Mucosa of rectum (tissue), 2 donors: Measurements from ENCODE around the gene PFKFB2.

Experiments used
- H3K27ac ChIP-seq, 2 donors: one replicate each; pipeline ENCODE4 v1.7.0; 2013; ENCODE audit warnings: inconsistent platforms in 2 of 2, low read depth in 2 of 2, low read length in 2 of 2
- H3K27me3 ChIP-seq, 2 donors: one replicate each; pipeline ENCODE4 v1.7.0; 2013; ENCODE audit warnings: low read length in 2 of 2; ENCODE audit not compliant: control insufficient read depth in 2 of 2, insufficient read depth in 2 of 2
- H3K36me3 ChIP-seq, 2 donors: one replicate each; pipeline ENCODE4 v1.7.0; 2013; ENCODE audit warnings: low read length in 2 of 2; ENCODE audit not compliant: control insufficient read depth in 2 of 2, insufficient read depth in 2 of 2
- H3K4me1 ChIP-seq, 2 donors: one replicate each; pipeline ENCODE4 v1.7.0; 2013; ENCODE audit warnings: low read length in 2 of 2, mild to moderate bottlenecking in 1 of 2; ENCODE audit not compliant: control insufficient read depth in 2 of 2, insufficient read depth in 2 of 2
- H3K4me3 ChIP-seq, 2 donors: one replicate each; pipeline ENCODE4 v1.7.0; 2013; ENCODE audit warnings: low read length in 2 of 2
- H3K9ac ChIP-seq, 2 donors: one replicate each; pipeline ENCODE4 v1.7.0; 2013; ENCODE audit warnings: low read length in 2 of 2, low read depth in 1 of 2, mild to moderate bottlenecking in 1 of 2
- H3K9me3 ChIP-seq, 2 donors: one replicate each; pipeline ENCODE4 v1.7.0; 2013; ENCODE audit warnings: low read length in 2 of 2; ENCODE audit not compliant: control insufficient read depth in 2 of 2
- donor health status: healthy.
- donor health status: Normal muscosa, but diverticular disease.

The PFKFB2 gene

DNA sequence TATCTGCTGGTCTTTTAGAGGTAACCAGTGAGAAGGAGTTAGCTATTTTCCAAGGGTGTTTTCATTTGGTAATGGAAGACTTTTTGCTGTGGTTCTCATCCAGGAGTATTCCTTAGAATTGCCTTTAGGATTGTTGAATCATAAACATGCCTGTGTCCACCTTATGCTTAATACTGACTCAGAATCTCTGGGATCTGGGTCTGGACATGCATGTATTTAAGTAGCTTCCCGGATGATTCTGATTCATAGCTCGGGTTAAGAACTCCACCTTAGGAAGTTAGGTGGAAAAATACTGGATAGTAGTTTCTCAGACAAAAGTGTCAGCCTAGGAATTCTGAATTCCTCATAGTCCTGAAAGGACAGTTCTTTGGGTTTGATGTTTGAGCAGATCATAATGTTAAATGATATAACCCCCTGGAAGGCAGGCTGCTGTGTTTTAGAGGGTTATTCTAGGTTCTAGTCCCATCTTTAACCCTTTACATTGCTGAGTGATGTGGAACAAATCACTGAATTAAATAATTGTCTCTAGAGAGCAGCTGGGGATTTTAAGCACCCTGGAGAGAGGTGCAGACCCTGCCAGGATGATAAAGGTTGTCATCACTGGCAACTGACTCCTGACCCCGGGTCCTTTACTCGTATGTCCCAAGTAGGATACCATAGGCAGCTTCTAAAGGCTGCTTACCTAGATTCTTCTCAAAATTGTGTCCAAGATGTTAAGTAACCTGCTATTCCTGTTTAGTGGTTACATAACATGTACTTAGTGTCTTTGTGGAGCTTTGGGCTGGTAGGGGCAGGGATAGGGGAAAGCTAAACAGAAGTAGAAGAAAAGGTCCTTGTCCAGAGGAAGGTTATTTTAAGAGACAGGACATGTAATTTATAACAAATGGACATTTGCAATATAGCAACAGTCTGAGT lies 21.1 kb downstream of the PFKFB2 start:
- H3K9ac ChIP-seq = no peak overlapping the region
- H3K4me3 ChIP-seq = no peak overlapping the region
- H3K36me3 ChIP-seq = peaks cover 57 to 63% of the 10 kb centered on the region in 2 donors
- no peaks in the 10 kb centered on the region for H3K9me3 ChIP-seq
- H3K27me3 ChIP-seq = no peaks in the 10 kb centered on the region
- H3K27ac ChIP-seq = no peak overlapping the region
- H3K4me1 ChIP-seq = peaks cover 0 to 5% of the 10 kb centered on the region in 2 donors

DNA sequence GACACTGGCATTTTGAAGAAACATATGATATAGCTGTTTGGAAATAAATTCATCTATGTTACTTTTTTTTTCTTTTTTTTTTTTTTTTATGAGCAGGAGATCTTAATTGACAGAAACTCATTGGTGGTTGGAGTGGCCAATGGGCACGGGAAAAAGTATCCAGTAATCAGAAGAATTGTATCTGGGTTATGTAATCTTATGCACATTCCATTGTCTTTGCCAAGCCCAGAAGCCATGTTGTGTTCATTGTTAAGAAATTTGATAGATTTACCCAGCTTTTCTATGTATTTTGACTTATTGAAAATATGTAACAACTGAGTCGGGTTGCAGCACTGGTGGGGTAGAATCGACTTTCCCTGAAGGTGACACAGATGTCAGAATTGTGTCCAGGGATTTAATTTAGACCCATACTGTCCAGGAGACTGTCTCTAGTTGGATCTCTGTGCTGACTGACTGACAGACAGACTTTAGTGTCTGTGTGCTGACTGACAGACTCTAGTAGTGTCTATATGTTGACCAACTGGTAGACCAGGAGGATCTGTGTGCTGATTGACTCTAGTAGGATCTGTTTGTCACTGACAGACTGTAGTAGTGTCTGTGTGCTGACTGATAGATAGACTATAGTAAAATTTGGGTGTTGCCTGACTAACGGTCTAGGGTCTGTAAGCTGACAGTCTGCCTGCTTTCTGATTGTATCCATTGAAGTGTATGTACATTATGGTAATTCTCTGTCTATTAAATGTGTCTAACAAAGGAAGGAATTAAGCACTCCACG lies 23.3 kb downstream of the PFKFB2 start:
- H3K9ac ChIP-seq = no peak overlapping the region
- H3K4me1 ChIP-seq = peaks cover 0 to 4% of the 10 kb centered on the region in 2 donors
- H3K36me3 ChIP-seq = peaks cover 43 to 53% of the 10 kb centered on the region in 2 donors
- H3K4me3 ChIP-seq = no peak overlapping the region
- no peaks in the 10 kb centered on the region for H3K9me3 ChIP-seq
- no peaks in the 10 kb centered on the region for H3K27me3 ChIP-seq
- no peak overlapping the region for H3K27ac ChIP-seq

DNA sequence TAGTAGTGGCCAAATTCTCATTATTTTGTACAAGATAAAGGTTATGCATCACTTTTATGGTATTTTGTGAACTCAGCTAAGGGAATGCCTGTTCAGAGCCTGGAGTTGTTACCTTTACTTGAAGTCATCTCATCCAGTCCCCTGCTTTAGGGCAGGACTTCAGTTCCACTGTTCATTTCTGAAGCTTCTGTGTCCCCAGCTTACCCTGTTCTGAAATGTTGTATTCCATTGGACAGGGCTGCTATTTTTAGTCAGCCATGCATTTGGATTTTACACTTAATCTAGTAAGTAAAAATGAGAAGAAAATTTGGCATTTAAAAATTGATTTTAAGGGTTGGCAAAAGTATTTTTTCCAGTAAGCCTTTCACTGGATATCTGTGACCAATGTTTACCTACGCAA lies 23.9 kb downstream of the PFKFB2 start:
- Histone ChIP-seq H3K27me3 (no peaks in the 10 kb centered on the region), H3K36me3 (peaks cover 37 to 46% of the 10 kb centered on the region in 2 donors), H3K9ac (no peak overlapping the region), H3K27ac (peak overlapping the region in 1 of 2 donors; percentile 26), H3K4me3 (no peak overlapping the region), H3K4me1 (peaks cover 0 to 4% of the 10 kb centered on the region in 2 donors), H3K9me3 (no peaks in the 10 kb centered on the region)

DNA sequence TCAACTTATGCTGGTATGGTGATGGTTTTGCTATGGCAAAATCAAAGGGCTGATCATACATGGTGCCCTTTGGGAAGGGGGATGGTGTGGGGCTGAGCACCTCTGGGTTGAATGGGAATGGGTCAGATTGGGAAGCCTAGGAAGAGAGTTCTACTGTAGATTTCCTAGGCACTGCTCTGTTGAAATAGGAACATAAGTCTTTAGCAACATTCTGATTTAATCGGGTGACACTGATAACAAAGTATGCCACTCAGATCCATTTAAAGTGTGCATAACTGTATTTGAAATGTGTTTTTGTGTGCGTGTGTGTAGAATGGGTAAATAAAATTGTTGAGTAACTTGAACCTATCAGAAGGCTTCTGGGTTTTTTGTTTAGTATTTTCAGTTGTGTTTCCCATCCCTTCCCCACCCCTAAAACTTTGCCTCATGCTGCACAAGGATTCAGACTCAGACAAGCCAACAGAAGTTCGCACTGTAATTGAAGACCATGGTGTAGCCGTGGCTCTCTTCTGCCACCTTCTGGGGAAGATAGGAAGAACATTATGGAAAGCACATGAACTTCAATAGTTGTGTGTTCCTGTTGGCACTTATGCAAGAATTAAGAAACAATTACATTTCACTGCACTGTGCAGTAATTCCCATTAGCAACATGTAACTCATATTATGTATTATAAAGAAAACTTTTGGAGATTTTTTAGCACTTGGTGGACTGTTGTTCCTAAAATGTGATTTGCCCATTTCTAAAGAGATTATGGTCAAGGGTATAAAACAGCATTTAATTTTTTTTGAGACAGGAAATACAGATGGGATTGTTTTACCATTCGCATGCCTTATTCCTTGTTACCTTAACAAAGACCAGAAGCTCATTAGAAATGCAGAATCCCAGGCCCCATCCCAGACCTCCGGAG lies 24.6 kb downstream of the PFKFB2 start:
- H3K27ac ChIP-seq = peak overlapping the region in 1 of 2 donors; percentile 26
- H3K4me1 ChIP-seq = peaks cover 0 to 4% of the 10 kb centered on the region in 2 donors
- no peak overlapping the region for H3K4me3 ChIP-seq
- H3K27me3 ChIP-seq = no peaks in the 10 kb centered on the region
- H3K9ac ChIP-seq = no peak overlapping the region
- peaks cover 29 to 40% of the 10 kb centered on the region in 2 donors for H3K36me3 ChIP-seq
- no peaks in the 10 kb centered on the region for H3K9me3 ChIP-seq

DNA sequence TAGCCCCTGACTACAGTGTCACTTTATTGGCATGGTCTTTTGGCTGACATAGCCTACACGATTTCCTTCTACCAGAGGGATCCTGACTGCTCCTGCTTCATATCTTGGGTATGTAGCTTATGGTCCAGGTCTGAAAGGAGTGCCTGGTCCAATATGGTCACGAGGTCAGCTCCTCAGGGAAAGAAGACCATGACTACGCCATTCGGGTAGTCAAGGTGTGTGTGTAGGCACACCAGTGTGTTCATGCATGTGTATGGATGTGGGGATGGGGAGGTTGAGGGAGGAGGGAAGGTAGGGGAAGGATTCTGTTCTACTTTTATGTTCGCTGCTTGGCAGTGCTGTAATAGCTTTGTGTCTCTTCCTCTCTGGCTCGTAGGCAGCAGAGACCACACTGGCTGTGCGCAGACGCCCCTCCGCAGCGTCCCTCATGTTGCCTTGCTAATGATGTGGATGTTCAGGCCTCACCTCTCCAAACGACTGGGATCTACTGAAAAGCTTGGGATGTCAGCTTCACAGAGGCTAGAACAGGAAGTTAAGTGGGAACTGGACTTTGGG lies 25.6 kb downstream of the PFKFB2 start:
- Histone ChIP-seq H3K36me3 (peaks cover 25 to 33% of the 10 kb centered on the region in 2 donors), H3K27me3 (no peaks in the 10 kb centered on the region), H3K4me3 (no peak overlapping the region), H3K9ac (no peak overlapping the region), H3K9me3 (no peaks in the 10 kb centered on the region), H3K4me1 (peaks cover 0 to 4% of the 10 kb centered on the region in 2 donors), H3K27ac (no peak overlapping the region)

DNA sequence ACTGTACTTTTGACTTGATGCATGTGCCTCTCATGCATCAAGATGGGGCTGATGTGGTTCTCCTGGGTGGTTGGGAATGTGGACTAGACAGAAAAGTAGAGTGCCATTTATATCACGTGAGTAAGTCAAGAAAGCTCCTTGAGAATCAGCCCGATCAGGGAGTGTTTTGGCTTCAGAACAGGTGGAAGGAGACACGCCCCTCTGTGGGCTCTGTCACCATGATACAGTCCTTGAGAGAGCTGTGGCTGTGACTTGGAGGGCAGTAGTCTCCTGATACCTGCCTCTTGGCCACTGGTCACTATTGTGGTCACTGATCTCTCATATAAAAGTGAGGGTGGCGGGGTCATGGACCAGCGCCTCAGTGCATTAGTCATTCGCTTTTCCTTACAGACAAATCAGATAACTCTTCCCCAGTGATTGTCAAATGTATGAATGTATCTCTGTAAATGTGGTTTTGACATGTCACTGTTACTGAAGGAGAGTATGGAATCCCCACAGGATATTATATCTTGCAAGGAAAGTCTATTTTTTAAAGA lies 26.7 kb downstream of the PFKFB2 start:
- Histone ChIP-seq H3K27me3 (no peaks in the 10 kb centered on the region), H3K9me3 (no peaks in the 10 kb centered on the region), H3K9ac (no peak overlapping the region), H3K4me1 (peaks cover 0 to 4% of the 10 kb centered on the region in 2 donors), H3K4me3 (no peak overlapping the region), H3K27ac (no peak overlapping the region), H3K36me3 (peaks cover 22 to 31% of the 10 kb centered on the region in 2 donors)

DNA sequence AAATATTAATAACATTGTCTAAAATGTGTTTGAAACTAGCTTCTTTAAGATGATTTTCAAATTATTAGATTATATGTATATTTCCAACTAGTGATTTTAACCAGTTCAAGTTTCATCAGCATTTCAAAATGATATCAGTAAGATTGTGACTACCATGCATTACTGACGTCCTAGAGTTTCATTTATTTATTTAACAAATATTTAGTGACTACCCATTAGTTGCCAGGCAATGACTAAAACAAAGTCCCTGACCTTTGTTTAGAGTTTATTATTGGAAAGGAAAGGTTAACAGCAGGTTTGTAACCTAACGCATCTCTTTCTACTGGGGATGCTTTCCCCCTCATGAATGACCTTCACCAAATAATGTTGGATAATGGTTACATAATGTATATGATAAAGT lies 28.0 kb downstream of the PFKFB2 start:
- Histone ChIP-seq H3K27me3 (no peaks in the 10 kb centered on the region), H3K36me3 (peaks cover 16 to 25% of the 10 kb centered on the region in 2 donors), H3K9me3 (no peaks in the 10 kb centered on the region), H3K4me1 (peaks cover 0 to 4% of the 10 kb centered on the region in 2 donors), H3K27ac (no peak overlapping the region), H3K9ac (no peak overlapping the region), H3K4me3 (no peak overlapping the region)

DNA sequence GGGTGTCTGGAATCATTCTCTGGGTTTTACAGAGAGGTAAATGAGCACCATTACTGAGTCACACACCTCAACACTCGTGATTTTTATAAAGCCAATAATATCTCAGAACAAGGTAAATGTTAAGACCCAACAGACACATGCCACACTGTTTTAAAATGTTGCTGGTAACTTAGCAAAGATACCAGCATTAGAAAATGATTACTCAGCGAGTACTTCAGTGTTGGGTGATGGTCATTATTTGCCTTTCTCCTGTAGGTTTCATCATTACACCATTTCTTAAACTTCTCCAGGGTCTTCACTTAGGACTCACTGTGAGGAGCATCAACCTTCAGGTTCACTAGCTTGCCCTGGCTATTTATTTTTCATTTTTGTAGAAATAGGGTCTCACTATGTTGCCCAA lies 28.7 kb downstream of the PFKFB2 start:
- peaks cover 0 to 4% of the 10 kb centered on the region in 2 donors for H3K4me1 ChIP-seq
- peaks cover 16 to 21% of the 10 kb centered on the region in 2 donors for H3K36me3 ChIP-seq
- no peak overlapping the region for H3K27ac ChIP-seq
- H3K4me3 ChIP-seq = no peak overlapping the region
- no peaks in the 10 kb centered on the region for H3K9me3 ChIP-seq
- H3K27me3 ChIP-seq = no peaks in the 10 kb centered on the region
- no peak overlapping the region for H3K9ac ChIP-seq

DNA sequence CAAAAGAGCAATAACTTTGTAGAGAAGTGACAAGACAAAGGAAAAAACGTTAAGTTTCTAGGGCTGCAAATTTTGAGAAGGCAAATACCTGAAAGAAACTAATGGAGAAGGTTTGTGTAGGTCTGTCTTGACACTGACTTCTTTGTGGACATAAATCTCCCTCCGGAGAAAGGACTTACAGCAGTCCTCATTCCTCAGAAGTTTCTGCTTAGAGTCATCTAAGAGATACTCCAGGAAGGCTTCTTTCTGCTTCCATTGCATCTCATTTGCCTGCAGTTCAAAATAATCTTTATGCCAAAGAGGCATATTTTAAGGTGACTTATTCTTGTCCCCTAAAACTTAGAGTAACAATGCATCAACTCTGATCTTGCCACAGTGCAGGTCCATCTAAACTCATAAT lies 31.2 kb downstream of the PFKFB2 start:
- no peak overlapping the region for H3K27ac ChIP-seq
- H3K4me1 ChIP-seq = peaks cover 0 to 12% of the 10 kb centered on the region in 2 donors
- no peaks in the 10 kb centered on the region for H3K9me3 ChIP-seq
- H3K27me3 ChIP-seq = no peaks in the 10 kb centered on the region
- H3K4me3 ChIP-seq = no peak overlapping the region
- H3K36me3 ChIP-seq = peaks cover 7 to 10% of the 10 kb centered on the region in 2 donors
- no peak overlapping the region for H3K9ac ChIP-seq
